ENCODE measurements around the gene USO1.
"Not testable (repeated sequence)": the region's sequence is repeated elsewhere in the genome, so short reads cannot be mapped to it uniquely, and the experiment has no call there.

The USO1 gene

GRCh38 chr4:75769036-75769435, 44.7 kb downstream of the USO1 start:
- DNase-seq (ENCODE audit: low read depth), result peak; percentile 20

- no peak for DNase-seq (ENCODE audit: low read depth)
These were observed 47.2 kb downstream of the USO1 start for GRCh38 chr4:75771607-75772006.

GRCh38 chr4:75777589-75777988, 53.2 kb downstream of the USO1 start:
- DNase-seq (ENCODE audit: low read depth), result no peak

- DNase-seq (ENCODE audit: low read depth), result no peak
These were observed 54.9 kb downstream of the USO1 start for GRCh38 chr4:75779105-75779757.

GRCh38 chr4:75781305-75781704, 56.9 kb downstream of the USO1 start:
- DNase-seq (ENCODE audit: low read depth), result no peak

GRCh38 chr4:75786526-75786925, 62.1 kb downstream of the USO1 start:
- DNase-seq (ENCODE audit: low read depth), result no peak

- no peak for DNase-seq (ENCODE audit: low read depth)
These were observed 62.6 kb downstream of the USO1 start for GRCh38 chr4:75786938-75787337.

- no peak for DNase-seq (ENCODE audit: low read depth)
These were observed 65.6 kb downstream of the USO1 start for GRCh38 chr4:75790024-75790423.

GRCh38 chr4:75800972-75801371, 76.6 kb downstream of the USO1 start:
- no peak for DNase-seq (ENCODE audit: low read depth)

- not testable (repeated sequence) for DNase-seq (ENCODE audit: low read depth)
These were observed 81.7 kb downstream of the USO1 start for GRCh38 chr4:75806035-75806434.

- no peak for DNase-seq (ENCODE audit: low read depth)
These were observed 93.5 kb downstream of the USO1 start for GRCh38 chr4:75817901-75818300.

- DNase-seq (ENCODE audit: low read depth), result no peak
These were observed 94.7 kb downstream of the USO1 start for GRCh38 chr4:75819121-75819520.

GRCh38 chr4:75820197-75820596, 95.8 kb downstream of the USO1 start:
- no peak for DNase-seq (ENCODE audit: low read depth)

- no peak for DNase-seq (ENCODE audit: low read depth)
These were observed 96.3 kb downstream of the USO1 start for GRCh38 chr4:75820676-75821075.

- DNase-seq (ENCODE audit: low read depth), result no peak
These were observed 96.8 kb downstream of the USO1 start for GRCh38 chr4:75821216-75821615.

GRCh38 chr4:75821966-75822365, 97.6 kb downstream of the USO1 start:
- no peak for DNase-seq (ENCODE audit: low read depth)

- DNase-seq (ENCODE audit: low read depth), result no peak
These were observed 98.0 kb downstream of the USO1 start for GRCh38 chr4:75822416-75822815.

- DNase-seq (ENCODE audit: low read depth), result no peak
These were observed 99.4 kb downstream of the USO1 start for GRCh38 chr4:75823812-75824211.

GRCh38 chr4:75830906-75831305, 106.5 kb downstream of the USO1 start:
- DNase-seq (ENCODE audit: low read depth), result no peak

GRCh38 chr4:75831856-75832405, 107.6 kb downstream of the USO1 start:
- no peak for DNase-seq (ENCODE audit: low read depth)

- no peak for DNase-seq (ENCODE audit: low read depth)
These were observed 109.9 kb downstream of the USO1 start for GRCh38 chr4:75834095-75834771.

- no peak for DNase-seq (ENCODE audit: low read depth)
These were observed 110.4 kb downstream of the USO1 start for GRCh38 chr4:75834772-75835154.

GRCh38 chr4:75841641-75842520, 117.5 kb downstream of the USO1 start:
- no peak for DNase-seq (ENCODE audit: low read depth)
